ENCODE data around the gene SCUBE1.

DNA sequence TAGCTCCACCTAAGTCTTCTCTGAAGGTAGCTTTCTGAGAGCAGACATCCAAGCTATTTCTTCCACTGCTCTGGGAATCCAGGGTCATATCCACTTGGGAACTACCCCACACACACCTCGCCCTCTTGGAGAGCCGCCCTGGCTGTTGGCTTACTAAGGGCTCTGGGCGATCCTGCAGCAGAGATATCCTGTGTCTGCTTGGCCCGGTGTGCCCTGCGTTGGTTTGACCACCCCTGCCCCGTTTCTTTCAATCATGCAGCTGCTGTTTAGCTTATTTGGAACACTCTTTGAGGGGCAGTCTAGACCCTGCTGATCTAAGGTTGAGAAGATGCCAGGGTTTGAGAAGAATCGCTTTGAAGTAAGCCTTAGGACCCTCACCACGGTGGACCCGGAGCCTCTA, 17.4 kb upstream of the SCUBE1 start:
- TF ChIP-seq, protein P1, sequence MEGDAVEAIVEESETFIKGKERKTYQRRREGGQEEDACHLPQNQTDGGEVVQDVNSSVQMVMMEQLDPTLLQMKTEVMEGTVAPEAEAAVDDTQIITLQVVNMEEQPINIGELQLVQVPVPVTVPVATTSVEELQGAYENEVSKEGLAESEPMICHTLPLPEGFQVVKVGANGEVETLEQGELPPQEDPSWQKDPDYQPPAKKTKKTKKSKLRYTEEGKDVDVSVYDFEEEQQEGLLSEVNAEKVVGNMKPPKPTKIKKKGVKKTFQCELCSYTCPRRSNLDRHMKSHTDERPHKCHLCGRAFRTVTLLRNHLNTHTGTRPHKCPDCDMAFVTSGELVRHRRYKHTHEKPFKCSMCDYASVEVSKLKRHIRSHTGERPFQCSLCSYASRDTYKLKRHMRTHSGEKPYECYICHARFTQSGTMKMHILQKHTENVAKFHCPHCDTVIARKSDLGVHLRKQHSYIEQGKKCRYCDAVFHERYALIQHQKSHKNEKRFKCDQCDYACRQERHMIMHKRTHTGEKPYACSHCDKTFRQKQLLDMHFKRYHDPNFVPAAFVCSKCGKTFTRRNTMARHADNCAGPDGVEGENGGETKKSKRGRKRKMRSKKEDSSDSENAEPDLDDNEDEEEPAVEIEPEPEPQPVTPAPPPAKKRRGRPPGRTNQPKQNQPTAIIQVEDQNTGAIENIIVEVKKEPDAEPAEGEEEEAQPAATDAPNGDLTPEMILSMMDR (IDR thresholded peaks at IDR 0.05; ENCODE audit: low read depth, low read length): no peak
- no peak for TF ChIP-seq POLR2A (IDR thresholded peaks at IDR 0.05; ENCODE audit: extremely low read depth, insufficient read length)
- no peak for TF ChIP-seq MAX (IDR thresholded peaks at IDR 0.05; ENCODE audit: low read depth, low read length)
- TF ChIP-seq MYC (IDR thresholded peaks at IDR 0.05; ENCODE audit: low read depth, low read length): no peak
